HG03442 (cell line): Measurements from ENCODE around the gene CXCL13.
"Not testable (repeated sequence)": the region's sequence is repeated elsewhere in the genome, so short reads cannot be mapped to it uniquely, and the experiment has no call there.

ENCODE experiments used
- ATAC-seq: cut with Tn5 transposase; IDR thresholded peaks from one replicate; pipeline ENCODE4 v1.9.1; 2021; ENCODE audit warnings: mild to moderate bottlenecking, moderate library complexity; ENCODE audit not compliant: unreplicated experiment

CXCL13 gene, protein sequence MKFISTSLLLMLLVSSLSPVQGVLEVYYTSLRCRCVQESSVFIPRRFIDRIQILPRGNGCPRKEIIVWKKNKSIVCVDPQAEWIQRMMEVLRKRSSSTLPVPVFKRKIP

DNA sequence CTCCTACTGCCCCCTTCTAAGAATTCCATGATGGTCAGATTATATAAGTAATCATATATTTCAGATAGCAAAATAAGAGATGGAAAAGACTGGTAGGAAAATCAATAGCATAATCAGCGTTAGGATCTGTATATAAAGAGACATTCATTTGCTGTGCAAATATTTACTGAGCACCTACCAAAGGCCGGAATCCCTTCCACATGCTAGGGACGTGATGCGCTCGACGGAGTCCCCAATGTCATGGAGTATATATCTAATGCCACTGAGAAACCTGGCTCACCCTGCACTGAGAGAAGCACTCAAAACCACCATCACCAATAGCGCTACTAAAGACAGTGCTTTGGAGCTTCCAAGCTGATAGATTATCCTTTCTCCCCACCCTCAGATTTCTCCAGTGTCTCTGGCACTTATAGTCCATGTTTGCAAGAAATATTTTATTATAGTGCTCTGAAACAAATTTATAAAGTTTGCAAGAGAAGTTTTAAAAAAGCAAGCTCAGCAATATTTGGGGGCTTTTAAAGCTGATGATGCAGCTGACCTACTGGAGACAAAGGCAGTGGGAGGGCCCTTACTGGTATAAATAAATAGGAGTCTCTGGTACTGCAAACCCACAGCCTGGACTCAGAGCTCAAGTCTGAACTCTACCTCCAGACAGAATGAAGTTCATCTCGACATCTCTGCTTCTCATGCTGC lies at the start of gene CXCL13:
TSS of gene CXCL13 (plus strand) at position 611 of the 693 bp plus-strand sequence. CDS start at position 657, 46 bp downstream.
- no peak for ATAC-seq

GRCh38 chr4:77560170-77560569 lies 45.5 kb upstream of the CXCL13 start:
- ATAC-seq, result no peak

DNA sequence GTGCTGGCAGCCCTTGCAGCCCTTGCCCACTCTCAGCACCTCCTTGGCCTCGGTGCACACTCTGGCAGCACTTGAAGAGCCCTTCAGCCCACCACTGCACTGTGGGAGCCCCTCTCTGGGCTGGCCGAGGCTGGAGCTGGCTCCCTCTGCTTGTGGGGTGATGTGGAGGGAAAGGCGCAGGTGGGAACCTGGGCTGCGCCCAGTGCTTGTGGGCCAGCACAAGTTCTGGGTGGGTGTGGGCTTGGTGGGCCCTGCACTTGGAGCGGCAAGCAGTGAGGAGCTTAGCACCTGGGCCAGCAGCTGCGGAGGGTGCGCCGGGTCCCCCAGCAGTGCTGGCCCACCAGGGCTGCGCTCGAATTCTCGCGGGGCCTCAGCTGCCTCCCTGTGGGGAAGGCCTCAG lies 43.9 kb upstream of the CXCL13 start:
- ATAC-seq, result not testable (repeated sequence)

GRCh38 chr4:77564231-77564630 lies 41.4 kb upstream of the CXCL13 start:
- no peak for ATAC-seq

DNA sequence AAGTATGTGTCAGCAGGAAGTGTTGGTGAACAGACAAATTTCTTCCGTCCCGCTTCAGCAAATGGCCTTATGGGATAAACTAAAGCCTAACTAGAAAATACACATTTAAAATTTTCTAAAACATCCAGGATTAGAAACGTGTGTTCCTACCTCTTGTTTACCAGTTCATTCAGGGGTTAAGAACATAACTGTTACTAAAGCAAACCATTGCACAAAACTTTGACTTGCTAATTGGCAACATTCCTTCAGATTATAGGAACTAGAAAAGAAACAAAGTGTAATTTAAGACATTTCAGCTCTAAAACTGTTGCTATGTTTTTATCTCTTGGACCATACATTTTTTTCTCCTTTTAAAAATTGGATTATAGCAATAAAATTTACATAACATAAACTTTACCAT lies 39.5 kb upstream of the CXCL13 start:
- ATAC-seq, result no peak

GRCh38 chr4:77567549-77567948 lies 38.1 kb upstream of the CXCL13 start:
- no peak for ATAC-seq

GRCh38 chr4:77570508-77571214 lies 35.0 kb upstream of the CXCL13 start:
- not testable (repeated sequence) for ATAC-seq

DNA sequence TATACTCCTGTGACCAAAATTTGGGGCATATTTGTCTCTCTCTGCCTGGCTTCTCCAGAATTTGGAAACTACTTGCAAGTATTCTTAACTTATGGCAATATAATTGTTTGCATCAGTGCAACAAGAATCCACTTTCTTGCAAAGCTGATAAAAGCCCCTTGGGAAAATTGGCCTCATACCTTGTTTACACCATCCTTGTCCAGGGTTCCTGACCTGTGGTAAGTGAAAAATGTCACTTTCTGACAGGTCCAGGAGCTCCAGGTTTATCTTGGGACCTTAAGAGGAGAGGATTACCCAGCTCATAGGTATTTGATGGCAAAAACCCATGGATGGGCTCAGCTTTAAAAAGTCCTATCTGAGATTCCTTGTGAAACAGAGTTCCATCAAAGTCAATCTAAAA lies 29.3 kb upstream of the CXCL13 start:
- ATAC-seq, result no peak

GRCh38 chr4:77578145-77578544 lies 27.5 kb upstream of the CXCL13 start:
- ATAC-seq, result no peak

- ATAC-seq, result no peak
Measured at GRCh38 chr4:77579406-77580076, 26.1 kb upstream of the CXCL13 start.

DNA sequence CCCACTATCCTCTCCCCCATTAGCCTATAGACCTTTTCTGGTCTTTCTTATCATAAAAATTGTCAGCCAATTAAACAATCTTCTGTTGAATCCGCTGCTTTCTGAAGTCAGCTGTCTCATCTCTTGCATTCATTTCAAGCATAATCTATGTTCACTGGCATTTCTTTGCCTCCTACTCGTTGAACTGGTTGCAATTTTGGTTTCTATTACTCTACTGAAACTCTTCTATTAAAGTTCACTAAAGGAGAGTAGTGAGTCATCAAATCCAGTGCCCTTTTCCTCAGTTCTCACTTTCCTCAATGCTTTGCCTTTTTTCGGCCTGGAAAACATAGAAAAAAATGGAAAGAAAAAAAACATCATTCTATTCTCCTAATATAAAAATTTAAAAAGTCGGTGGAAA lies 23.9 kb upstream of the CXCL13 start:
- peak; percentile 86 for ATAC-seq

DNA sequence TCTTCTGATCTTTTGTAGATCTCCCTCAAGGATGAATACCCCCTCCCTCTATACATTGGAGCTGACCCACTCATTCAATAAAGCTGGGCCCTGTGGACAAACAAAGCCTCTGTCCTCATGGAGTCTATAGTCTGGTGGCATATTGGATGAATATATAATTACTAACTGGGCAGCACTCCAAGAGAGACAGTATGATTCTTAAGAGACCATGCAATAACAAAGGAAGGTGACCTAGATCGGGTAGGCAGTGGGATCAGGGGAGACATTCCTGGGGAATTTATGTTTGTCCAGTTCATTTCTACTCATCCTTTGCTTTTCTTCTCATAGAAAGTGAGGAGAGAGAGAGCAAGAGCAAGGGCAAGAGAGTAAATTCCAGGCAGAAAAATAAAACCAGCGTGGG lies 23.5 kb upstream of the CXCL13 start:
- ATAC-seq, result no peak

- ATAC-seq, result no peak
Measured at GRCh38 chr4:77582711-77583110, 22.9 kb upstream of the CXCL13 start.

- peak; percentile 98 for ATAC-seq
Measured at GRCh38 chr4:77586951-77587383, 18.7 kb upstream of the CXCL13 start.

- ATAC-seq, result no peak
Measured at GRCh38 chr4:77590482-77590881, 15.1 kb upstream of the CXCL13 start.

DNA sequence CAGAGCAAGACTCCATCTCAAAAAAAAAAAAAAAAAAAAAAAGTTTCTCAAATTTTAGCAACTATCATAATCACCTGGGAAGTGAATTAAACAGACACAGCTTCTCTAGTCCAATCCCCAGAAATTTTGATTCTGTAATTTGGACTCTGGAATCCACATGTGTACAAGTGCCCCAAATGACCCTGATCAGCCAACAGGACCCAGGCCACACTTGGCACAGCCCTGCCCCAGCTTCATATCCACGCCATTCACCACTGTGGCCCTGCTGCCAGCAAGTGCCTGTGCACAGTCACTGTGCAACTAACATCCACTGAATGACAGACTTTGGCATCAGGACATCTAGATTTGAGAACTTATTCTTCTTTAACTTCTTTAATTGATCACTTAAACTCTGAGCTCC lies 14.1 kb upstream of the CXCL13 start:
- no peak for ATAC-seq

DNA sequence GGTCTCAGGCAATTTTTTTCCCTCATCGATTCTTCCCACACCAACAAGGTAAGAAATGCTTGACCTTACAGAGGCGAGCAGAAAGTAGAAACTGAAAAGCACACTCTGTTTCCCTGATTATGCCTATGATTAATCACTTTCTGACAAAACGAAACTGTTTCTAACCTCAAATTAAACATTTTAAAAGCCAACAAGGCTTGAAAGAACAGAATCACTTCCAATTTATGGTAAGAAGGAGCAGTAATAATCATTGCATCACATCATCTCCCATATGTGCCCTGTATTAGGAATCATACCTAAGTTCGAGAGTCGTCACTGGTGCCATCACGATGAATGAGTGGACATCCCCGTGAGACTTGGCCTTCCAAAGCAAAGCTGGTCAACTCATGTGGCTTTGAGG lies 12.5 kb upstream of the CXCL13 start:
- no peak for ATAC-seq

- ATAC-seq, result no peak
Measured at GRCh38 chr4:77593993-77594392, 11.6 kb upstream of the CXCL13 start.

DNA sequence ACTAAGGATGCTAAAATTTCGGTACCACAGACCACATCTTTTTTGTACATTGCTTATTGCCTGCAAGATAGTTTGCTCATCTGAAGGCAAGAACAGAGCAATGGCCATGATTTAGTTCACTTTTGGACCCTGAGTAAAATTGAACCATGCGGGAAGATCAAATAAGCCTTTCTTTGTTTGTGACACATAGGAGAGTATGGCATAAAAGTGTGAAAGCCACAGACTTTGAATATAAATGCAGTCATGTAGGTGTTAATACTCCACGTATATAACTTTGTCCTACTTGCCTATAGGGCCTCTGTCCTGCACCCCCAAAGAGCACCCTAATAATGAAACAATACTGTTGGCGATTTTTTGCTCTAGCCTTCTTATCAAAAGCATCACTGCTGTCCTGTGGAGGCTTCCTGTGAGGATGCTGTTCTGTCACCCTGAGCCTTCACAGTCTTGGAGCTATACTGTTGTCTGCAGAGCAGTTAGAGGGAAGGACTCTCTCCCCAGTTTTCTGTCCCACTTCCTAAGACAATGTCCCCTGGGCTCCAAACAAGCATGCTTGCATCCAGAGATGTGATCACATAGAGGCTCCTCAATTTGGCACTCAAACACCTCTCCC lies 10.2 kb upstream of the CXCL13 start:
- ATAC-seq, result no peak

- ATAC-seq, result no peak
Measured at GRCh38 chr4:77599378-77599777, 6.2 kb upstream of the CXCL13 start.
